Measurements from ENCODE around the gene GADD45GIP1. TPM values are rescaled to one million over a fixed set of nuclear protein-coding genes. Genes with fewer than 3 reads are reported as not detected.
"Not testable (repeated sequence)": the region's sequence is repeated elsewhere in the genome, so short reads cannot be mapped to it uniquely, and the experiment has no call there.

Gene GADD45GIP1
- polyA plus RNA-seq, 10 donors, result 31.4 to 56.6 (median 38.7) TPM

GRCh38 chr19:12967907-12968306 is 10.9 kb upstream of the GADD45GIP1 start:
- DNase-seq, result no peak

DNA sequence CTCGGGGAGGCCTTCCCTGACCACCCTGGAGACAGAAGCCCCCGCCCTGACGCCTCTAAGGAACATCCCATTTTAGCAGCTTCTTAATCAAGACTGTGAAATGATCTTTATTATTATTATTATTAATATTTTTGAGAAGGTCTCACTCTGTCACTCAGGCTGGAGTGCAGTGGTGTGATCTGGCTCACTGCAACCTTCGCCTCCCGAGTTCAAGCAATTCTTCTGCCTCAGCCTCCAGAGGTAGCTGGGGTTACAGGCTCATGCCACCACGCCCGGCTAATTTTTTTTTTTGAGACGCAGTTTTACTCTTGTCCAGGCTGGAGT is 8.8 kb upstream of the GADD45GIP1 start:
- no peak for DNase-seq

DNA sequence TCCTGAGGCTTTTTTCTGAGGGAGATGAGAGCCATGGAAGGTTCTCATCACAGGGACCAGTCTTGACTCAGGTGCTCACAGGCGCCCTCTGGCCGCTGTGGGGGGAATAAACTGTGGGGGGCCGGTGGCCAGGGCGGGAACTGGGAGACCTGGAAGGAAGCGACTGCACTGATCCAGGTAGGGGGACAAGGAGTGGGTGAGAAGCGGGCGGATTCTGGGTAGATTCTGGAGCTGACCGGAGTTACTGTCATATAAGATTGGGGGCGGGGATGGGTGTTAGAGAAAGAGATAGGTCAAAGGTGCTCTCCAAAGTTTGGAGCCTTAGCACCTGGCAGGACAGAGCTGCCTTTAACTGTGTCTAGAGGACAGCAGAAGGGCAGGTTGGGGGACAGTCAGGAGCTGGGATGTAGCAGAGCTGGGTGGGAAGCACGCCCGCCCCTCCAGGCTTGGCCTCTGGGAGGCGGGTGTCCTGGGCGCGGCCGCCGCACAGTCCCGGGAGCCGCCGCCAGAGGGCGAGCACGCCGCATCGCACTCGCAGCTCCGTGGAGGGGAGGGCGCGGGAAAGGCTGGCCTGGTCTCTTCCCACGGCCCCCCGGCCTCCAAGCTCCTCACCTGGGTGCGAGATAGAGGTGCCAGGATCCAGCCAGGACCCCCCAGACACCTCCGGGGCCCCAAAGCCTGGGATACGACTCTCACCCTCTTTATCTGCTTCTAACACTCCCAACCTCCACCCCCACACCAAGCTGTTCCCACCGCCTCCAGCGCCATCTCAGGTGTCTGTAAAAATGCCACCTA is 8.2 kb upstream of the GADD45GIP1 start:
- DNase-seq, result peak in 2 of 3 donors; percentile 85 to 91

DNA sequence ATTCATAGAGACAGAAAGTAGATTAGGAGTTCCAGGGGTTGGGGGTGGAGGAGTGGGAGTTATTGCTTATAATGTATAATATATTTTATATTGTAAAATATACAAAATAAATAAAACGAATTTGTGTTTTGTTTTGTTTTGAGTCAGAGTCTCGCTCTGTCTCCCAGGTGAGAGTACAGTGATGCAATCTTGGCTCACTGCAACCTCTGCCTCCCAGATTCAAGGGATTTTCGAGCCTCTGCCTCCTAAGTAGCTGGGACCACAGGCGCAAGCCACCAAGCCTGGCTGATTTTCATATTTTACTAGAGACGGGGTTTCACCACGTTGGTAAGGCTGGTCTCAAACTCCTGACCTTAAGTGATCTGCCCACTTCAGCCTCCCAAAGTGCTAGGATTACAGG is 2.5 kb upstream of the GADD45GIP1 start:
- no peak for DNase-seq

DNA sequence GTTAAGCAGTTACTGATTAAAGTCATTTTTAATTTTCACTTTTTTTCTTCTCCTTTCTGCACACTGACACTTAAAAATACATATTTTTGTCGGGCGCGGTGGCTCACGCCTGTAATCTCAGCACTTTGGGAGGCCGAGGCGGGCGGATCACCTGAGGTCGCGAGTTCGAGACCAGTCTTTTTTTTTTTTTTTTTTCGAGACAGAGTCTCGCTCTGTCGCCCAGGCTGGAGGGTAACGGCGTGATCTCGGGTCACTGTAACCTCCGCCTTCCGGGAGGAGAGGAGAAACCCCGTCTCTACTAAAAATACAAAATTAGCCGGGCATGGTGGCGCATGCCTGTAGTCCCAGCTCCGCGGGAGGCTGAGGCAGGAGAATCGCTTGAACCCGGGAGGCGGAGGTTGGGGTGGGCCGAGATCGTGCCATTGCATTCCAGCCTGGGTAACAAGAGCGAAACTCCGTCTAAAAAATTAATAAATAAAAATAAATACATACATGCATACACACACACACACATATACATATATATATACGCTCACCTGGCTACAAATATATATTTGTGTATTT is 448 bp upstream of the GADD45GIP1 start:
- not testable (repeated sequence) for DNase-seq

DNA sequence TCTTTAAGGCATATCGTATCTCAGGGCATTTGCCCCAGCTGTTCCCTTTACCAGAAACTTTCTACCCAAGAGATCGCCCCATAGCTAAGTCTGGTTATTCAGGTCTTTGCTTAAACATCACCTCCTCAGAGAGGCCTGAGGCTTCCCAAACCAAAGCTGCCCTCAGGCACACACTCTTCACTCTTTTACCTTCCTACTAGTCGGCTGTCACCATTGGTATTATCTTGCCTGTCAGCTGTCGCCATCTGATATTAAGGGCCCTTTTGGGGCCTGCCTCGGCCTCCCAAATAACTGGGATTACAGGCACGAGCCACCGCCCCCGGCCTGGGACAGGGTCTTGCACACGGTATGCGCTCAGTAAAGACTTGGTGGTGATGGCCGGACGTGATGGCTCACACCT is 1.0 kb downstream of the GADD45GIP1 start:
- DNase-seq, result no peak

DNA sequence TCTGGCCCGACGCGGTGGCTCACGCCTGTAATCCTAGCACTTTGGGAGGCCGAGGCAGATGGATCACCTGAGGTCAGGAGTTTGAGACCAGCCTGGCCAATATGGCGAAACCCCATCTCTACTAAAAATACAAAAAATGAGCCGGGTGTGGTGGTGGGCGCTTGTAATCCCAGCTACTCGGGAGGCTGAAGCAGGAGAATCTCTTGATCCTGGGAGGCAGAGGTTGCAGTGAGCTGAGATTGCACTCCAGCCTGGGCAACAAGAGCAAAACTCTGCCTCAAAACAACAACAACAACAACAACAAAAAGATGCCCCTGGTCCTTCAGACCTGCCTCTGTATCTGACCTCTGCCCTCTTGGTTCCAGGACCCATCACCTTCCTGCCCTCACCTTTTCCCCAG is 1.4 kb downstream of the GADD45GIP1 start:
- DNase-seq, result not testable (repeated sequence)

GRCh38 chr19:12954612-12954962 is 2.4 kb downstream of the GADD45GIP1 start:
- DNase-seq, result no peak

GRCh38 chr19:12953799-12954611 is 3.0 kb downstream of the GADD45GIP1 start:
- no peak for DNase-seq

DNA sequence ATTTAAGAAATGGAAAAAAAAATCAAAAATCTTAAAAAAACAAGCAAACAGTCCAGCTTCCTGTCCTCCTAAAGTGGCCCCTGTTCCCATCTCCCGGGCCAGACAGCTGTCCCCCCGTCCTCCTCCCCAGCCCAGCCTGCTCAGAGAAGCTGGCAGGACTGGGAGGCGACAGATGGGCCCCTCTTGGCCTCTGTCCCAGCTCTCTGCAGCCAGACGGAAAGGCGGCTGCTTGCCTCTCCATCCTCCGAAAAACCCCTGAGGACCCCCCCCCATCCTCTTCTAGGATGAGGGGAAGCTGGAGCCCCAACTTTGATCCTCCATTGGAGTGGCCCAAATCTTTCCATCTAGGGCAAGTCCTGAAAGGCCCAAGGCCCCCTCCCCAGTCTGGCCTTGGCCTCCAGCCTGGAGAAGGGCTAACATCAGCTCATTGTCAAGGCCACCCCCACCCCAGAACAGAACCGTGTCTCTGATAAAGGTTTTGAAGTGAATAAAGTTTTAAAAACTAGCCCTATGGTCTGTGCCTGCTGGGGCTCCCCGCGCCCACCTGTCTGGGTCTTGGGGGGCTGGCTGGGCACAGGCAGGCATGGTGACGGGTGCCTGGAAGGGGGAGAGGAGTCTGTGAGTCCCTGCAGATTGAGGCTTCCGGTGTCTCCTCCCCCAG is 3.8 kb downstream of the GADD45GIP1 start:
- peak; percentile 71 to 89 (median 79) for DNase-seq

GRCh38 chr19:12952488-12953137 is 4.4 kb downstream of the GADD45GIP1 start:
- DNase-seq, result peak in 1 of 3 donors; percentile 57

DNA sequence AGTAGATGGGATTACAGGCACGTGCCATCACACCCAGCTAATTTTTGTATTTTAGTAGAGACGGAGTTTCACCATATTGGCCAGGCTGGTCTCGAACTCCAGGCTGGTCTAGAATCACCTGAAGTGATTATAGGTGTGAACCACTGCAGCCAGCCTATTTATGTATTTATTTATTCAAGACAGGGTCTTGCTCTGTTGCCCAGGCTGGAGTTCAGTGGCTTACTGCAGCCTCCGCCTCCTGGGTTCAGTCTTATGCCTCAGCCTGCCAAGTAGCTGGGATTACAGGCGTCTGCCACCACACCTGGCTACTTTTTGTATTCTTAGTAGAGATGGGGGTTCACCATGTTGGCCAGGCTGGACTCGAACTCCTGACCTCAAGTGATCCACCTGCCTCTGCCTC is 5.0 kb downstream of the GADD45GIP1 start:
- DNase-seq, result not testable (repeated sequence)

DNA sequence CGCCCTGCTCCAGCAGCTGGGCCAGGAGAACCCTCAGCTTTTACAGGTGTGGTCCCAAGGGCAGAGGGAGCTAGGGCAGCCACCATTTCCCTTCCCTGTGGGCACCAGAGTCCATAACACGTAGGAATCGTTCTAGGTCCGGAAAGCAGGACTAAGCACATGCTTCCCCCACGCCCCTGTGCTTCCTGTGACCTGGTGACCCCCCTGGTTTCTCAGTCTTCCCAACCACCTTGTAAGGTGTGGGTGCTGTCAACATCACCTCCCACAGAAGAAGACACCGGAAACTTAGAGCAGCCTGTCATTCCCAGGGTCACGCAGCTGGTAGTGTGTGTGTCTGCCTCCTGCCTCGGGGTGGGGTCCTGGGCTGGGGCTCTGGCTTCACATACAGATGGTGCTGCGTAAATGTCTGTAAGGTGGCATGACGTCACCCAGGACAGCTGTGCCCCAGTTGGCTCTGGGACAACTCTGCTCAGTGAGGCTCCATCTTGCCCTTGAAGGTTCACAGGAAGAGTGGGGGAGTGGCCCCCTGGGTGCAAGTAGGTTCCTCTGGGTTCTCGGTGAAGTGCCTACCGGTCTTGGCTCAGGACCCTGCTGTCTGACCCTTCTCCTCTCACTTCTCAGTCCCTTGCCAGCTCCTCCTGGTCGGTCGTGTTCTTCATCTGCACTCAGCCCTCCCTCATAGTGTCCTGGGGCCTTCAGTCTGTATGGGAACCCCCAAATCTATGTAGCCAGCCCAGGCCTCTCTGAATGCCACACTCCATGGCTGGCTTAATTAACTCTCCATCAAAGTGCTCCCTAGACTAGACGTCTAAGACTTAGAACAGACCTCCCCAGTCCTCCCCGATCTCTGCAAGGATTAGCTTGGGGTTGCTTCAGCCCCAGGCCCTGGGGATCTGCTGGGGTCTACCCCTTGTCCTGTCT is 7.4 kb downstream of the GADD45GIP1 start:
- no peak for DNase-seq

DNA sequence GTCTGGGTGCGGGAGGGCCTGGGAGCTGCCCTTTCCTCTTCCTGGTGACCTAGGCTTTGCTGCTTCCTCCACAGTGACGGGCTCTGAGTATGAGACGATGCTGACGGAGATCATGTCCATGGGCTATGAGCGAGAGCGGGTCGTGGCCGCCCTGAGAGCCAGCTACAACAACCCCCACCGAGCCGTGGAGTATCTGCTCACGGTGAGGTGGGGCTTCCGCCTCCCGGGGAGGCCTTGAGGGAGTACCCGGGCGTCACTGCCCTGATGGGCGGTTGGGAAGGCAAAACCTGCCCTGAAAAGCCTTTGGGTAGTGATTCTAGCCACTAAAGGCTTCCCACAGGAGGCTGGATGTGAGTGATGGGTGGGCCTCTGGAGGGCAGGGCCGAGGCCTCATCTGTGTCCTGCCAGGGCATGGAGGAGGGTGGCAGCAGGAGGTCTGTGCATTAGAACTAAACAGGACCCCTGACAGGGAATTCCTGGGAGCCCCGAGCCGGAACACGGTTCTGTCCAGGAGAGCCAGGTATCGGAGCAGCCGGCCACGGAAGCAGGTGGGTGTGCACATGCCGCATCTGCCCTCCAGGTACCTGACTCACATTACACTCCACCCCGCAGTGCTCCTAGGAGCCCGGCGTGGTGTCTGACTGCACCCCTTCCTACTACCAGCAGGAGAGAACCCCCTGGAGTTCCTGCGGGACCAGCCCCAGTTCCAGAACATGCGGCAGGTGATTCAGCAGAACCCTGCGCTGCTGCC is 8.2 kb downstream of the GADD45GIP1 start:
- no peak for DNase-seq

GRCh38 chr19:12947702-12948611 is 9.1 kb downstream of the GADD45GIP1 start:
- DNase-seq, result no peak

DNA sequence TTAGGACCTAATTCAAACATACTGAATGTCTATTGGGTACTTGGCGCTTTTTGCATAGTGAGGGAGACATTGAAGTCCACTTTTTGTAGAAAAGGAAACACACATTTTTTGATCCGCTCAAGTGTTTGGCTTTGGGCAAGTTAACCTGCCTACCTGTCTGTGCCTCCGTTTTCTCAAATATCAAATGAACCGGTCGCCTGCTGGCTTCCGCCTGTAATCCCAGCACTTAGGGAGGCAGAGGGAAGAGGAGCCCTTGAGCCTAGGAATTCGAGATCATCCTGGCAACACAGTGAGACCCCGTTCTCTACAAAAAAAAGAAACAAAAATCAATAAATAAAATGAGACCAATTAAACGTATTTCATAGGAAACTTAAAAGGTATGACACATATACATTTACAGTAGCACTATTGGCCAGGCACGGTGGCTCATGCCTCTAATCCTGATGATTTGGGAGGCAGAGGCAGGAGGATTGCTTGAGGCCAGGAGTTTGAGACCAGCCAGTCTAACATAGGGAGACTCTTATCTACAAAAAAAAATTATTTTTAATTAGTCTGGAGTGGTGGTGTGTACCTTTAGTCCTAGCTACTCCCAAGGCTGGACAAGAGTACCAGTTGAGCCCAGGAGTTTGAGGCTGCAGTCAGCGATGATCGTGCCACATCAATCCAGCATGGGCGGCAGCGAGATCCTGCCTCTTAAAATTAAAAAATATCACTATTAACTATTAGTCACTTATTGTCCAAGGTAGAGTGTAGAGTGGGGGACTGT is 10.1 kb downstream of the GADD45GIP1 start:
- no peak for DNase-seq

- peak; percentile 73 to 90 (median 85) for DNase-seq
Measured at GRCh38 chr19:12946092-12946721, 10.8 kb downstream of the GADD45GIP1 start.
